ENCODE measurements around the gene SEMA7A.
A peak's percentile ranks its signal among the peaks of the same experiment; 100 is the strongest.
"Not testable (repeated sequence)": the region's sequence is repeated elsewhere in the genome, so short reads cannot be mapped to it uniquely, and the experiment has no call there.

SEMA7A gene, protein sequence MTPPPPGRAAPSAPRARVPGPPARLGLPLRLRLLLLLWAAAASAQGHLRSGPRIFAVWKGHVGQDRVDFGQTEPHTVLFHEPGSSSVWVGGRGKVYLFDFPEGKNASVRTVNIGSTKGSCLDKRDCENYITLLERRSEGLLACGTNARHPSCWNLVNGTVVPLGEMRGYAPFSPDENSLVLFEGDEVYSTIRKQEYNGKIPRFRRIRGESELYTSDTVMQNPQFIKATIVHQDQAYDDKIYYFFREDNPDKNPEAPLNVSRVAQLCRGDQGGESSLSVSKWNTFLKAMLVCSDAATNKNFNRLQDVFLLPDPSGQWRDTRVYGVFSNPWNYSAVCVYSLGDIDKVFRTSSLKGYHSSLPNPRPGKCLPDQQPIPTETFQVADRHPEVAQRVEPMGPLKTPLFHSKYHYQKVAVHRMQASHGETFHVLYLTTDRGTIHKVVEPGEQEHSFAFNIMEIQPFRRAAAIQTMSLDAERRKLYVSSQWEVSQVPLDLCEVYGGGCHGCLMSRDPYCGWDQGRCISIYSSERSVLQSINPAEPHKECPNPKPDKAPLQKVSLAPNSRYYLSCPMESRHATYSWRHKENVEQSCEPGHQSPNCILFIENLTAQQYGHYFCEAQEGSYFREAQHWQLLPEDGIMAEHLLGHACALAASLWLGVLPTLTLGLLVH

DNA sequence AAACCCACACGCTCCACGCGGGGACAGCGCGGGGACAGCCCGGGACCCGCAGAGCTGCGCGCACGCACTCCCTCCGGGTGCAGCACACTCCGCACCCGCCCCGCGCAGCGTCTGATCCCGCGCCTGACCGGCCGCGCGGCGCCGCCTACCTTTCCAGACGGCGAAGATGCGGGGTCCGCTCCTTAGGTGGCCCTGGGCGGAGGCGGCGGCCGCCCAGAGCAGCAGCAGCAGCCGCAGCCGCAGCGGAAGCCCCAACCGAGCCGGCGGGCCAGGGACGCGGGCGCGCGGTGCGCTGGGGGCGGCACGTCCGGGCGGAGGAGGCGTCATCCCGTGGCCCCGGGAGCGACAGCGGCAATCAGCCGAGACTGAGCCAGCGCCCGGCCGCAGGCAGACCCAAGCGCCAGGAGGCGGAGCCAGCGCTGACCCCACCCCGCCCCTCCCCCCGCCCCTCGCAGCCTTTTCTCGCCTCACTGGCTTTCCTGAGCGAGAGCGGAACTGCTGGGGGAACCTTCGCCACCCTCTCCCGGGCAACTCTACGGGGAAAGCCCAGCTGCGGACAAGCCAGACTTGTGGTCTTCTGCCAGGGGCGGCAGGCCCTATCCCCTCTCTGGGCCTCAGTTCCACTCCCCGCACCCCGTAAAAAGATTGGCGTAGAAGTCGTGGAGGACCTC lies at the start of gene SEMA7A:
SEMA7A (minus strand) TSS at position 367 of the 671 bp plus-strand sequence; CDS start at position 327, 40 bp downstream.
- H3K27ac ChIP-seq (ENCODE audit: low read length) = peak within 1 kb of the TSS; percentile 66
- peak within 1 kb of the TSS; percentile 89 for H2AFZ ChIP-seq (ENCODE audit: low read length)
- H3K4me1 ChIP-seq (ENCODE audit: low read length) = peaks cover 22% of the 10 kb centered on the region
- TF ChIP-seq EZH2phosphoT487 (IDR thresholded peaks at IDR 0.05; ENCODE audit: low read length) (no peak), EZH2 (optimal IDR thresholded peaks at IDR 0.05; ENCODE audit: low read depth, low read length) (no peak)
- TF ChIP-seq, protein P1, sequence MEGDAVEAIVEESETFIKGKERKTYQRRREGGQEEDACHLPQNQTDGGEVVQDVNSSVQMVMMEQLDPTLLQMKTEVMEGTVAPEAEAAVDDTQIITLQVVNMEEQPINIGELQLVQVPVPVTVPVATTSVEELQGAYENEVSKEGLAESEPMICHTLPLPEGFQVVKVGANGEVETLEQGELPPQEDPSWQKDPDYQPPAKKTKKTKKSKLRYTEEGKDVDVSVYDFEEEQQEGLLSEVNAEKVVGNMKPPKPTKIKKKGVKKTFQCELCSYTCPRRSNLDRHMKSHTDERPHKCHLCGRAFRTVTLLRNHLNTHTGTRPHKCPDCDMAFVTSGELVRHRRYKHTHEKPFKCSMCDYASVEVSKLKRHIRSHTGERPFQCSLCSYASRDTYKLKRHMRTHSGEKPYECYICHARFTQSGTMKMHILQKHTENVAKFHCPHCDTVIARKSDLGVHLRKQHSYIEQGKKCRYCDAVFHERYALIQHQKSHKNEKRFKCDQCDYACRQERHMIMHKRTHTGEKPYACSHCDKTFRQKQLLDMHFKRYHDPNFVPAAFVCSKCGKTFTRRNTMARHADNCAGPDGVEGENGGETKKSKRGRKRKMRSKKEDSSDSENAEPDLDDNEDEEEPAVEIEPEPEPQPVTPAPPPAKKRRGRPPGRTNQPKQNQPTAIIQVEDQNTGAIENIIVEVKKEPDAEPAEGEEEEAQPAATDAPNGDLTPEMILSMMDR (IDR thresholded peaks at IDR 0.05; ENCODE audit: low read length) = no peak
- H3K9me3 ChIP-seq (replicated peaks; ENCODE audit: insufficient read depth, low read length) = no peaks in the 10 kb centered on the region
- no peaks in the 10 kb centered on the region for H3K36me3 ChIP-seq (replicated peaks; ENCODE audit: insufficient read depth, low read length)
- no peaks in the 10 kb centered on the region for H4K20me1 ChIP-seq (ENCODE audit: insufficient read depth, low read length)
- H3K9ac ChIP-seq (ENCODE audit: low read length) = peak within 1 kb of the TSS; percentile 80
- no peaks in the 10 kb centered on the region for H3K9me2 ChIP-seq (replicated peaks; ENCODE audit: insufficient read depth, low read length)
- peak within 1 kb of the TSS; percentile 96 for H3K4me2 ChIP-seq (ENCODE audit: low read depth, low read length)
- peak within 1 kb of the TSS; percentile 94 for H3K4me3 ChIP-seq (ENCODE audit: low read length)
- peak; percentile 89 for DNase-seq
- no peaks in the 10 kb centered on the region for H3K27me3 ChIP-seq (replicated peaks; ENCODE audit: insufficient read depth, low read length)
- H3F3A ChIP-seq (ENCODE audit: insufficient read depth, low read length) = peaks cover 2% of the 10 kb centered on the region; the same call in 1 of the 2 replicates
- H3K79me2 ChIP-seq (ENCODE audit: low read length) = peaks cover 45% of the 10 kb centered on the region

DNA sequence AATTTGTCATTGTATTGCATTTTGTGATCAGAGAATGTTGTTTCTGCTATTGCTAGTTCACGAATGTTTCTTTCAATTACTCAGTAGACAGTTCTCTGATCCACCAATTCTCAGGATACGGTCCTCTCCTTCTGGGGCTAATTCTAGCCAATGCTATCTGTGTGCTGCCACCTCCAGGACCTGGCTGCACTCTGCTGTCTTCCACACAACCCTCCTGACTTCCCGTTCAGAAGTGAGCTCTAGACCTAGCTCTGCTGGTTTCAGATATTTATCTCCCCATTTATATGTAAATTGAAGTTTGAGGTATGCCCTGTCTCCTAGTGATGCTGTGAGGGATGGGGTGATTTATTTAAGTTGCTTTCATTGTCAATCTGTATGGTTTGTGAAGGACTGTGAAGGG lies 48.9 kb upstream of the SEMA7A start:
- Histone ChIP-seq H3K4me2 (ENCODE audit: low read depth, low read length) (no peak overlapping the region), H3K4me1 (ENCODE audit: low read length) (no peaks in the 10 kb centered on the region), H3K36me3 (replicated peaks; ENCODE audit: insufficient read depth, low read length) (no peaks in the 10 kb centered on the region), H3K4me3 (ENCODE audit: low read length) (no peak overlapping the region), H3K27me3 (replicated peaks; ENCODE audit: insufficient read depth, low read length) (no peaks in the 10 kb centered on the region), H3K9me3 (replicated peaks; ENCODE audit: insufficient read depth, low read length) (no peaks in the 10 kb centered on the region), H3K79me2 (ENCODE audit: low read length) (no peaks in the 10 kb centered on the region), H3K27ac (ENCODE audit: low read length) (no peak overlapping the region), H4K20me1 (ENCODE audit: insufficient read depth, low read length) (no peaks in the 10 kb centered on the region), H2AFZ (ENCODE audit: low read length) (no peak overlapping the region), H3F3A (ENCODE audit: insufficient read depth, low read length) (no peaks in the 10 kb centered on the region), H3K9ac (ENCODE audit: low read length) (no peak overlapping the region), H3K9me2 (replicated peaks; ENCODE audit: insufficient read depth, low read length) (no peaks in the 10 kb centered on the region)
- DNase-seq = no peak
- TF ChIP-seq, protein P1 (IDR thresholded peaks at IDR 0.05; ENCODE audit: low read length) = no peak; the same call in 1 of the 2 replicates
- no peak for TF ChIP-seq EZH2phosphoT487 (IDR thresholded peaks at IDR 0.05; ENCODE audit: low read length)

DNA sequence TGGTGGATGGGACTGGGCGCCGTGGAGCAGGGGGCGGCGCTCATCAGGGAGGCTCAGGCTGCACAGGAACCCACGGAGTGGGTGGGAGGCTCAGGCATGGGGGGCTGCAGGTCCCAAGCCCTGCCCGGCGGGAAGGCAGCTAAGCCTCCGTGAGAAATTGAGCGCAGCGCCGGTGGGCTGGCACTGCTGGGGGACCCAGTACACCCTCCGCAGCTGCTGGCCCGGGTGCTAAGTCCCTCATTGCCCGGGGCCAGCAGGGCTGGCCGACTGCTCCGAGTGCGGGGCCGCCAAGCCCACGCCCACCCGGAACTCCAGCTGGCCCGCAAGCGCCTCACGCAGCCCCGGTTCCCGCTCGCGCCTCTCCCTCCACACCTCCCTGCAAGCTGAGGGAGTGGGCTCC lies 46.6 kb upstream of the SEMA7A start:
- not testable (repeated sequence) for H3K27me3 ChIP-seq (replicated peaks; ENCODE audit: insufficient read depth, low read length); DNase-seq; H3K79me2 ChIP-seq (ENCODE audit: low read length); H3K9me2 ChIP-seq (replicated peaks; ENCODE audit: insufficient read depth, low read length); H3K9me3 ChIP-seq (replicated peaks; ENCODE audit: insufficient read depth, low read length); H2AFZ ChIP-seq (ENCODE audit: low read length); H3K9ac ChIP-seq (ENCODE audit: low read length); H3F3A ChIP-seq (ENCODE audit: insufficient read depth, low read length); H4K20me1 ChIP-seq (ENCODE audit: insufficient read depth, low read length); H3K4me1 ChIP-seq (ENCODE audit: low read length); H3K4me3 ChIP-seq (ENCODE audit: low read length); H3K36me3 ChIP-seq (replicated peaks; ENCODE audit: insufficient read depth, low read length); H3K4me2 ChIP-seq (ENCODE audit: low read depth, low read length); H3K27ac ChIP-seq (ENCODE audit: low read length)

DNA sequence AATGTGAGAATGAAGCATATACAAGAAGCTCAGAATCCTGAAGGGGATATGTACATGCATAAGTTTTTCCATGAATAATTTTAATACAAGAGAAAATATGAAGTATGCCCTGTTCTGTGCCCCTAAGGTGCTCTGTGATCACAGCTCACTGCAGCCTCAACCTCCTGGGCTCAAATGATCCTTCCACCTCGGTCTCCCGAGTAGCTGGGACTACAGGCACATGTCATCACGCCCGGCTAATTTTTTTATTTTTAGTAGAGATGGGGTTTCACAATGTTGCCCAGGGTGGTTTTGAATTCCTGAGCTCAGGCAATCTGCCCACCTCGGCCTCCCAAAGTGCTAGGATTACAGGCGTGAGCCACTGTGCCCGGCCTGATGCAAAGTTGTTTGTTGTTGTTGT lies 37.9 kb upstream of the SEMA7A start:
- H3F3A ChIP-seq (ENCODE audit: insufficient read depth, low read length); H3K4me3 ChIP-seq (ENCODE audit: low read length); H3K27me3 ChIP-seq (replicated peaks; ENCODE audit: insufficient read depth, low read length); H3K9me3 ChIP-seq (replicated peaks; ENCODE audit: insufficient read depth, low read length); H3K27ac ChIP-seq (ENCODE audit: low read length); H3K9ac ChIP-seq (ENCODE audit: low read length); H3K9me2 ChIP-seq (replicated peaks; ENCODE audit: insufficient read depth, low read length); H4K20me1 ChIP-seq (ENCODE audit: insufficient read depth, low read length); H3K4me2 ChIP-seq (ENCODE audit: low read depth, low read length); DNase-seq; H3K4me1 ChIP-seq (ENCODE audit: low read length); H3K79me2 ChIP-seq (ENCODE audit: low read length); H3K36me3 ChIP-seq (replicated peaks; ENCODE audit: insufficient read depth, low read length); H2AFZ ChIP-seq (ENCODE audit: low read length): not testable (repeated sequence)
